Gastrocnemius medialis (tissue), 4 donors: ENCODE results near the gene NSD2.

Experiments
- POLR2A ChIP-seq, 2 donors: fragments of 450-650 bp; IDR thresholded peaks; one replicate each; pipeline ENCODE4 v1.6.1; 2017; ENCODE audit warnings: antibody characterized with exemption in 2 of 2, mild to moderate bottlenecking in 2 of 2, moderate library complexity in 2 of 2
- TF ChIP-seq, protein P1 (sequence below), 5 experiments: fragments of 450-650 bp in 3 of 5; fragments of 200-600 bp in 2 of 5; sonication (generic) in 2 of 5; IDR thresholded peaks in 4 of 5; conservative IDR thresholded peaks in 1 of 5; 1 replicate in 4 of 5; 2 replicates in 1 of 5; pipeline ENCODE4 v1.5.1; 2016 to 2019; ENCODE audit warnings: antibody characterized with exemption in 5 of 5, mild to moderate bottlenecking in 3 of 5, moderate library complexity in 3 of 5

DNA sequence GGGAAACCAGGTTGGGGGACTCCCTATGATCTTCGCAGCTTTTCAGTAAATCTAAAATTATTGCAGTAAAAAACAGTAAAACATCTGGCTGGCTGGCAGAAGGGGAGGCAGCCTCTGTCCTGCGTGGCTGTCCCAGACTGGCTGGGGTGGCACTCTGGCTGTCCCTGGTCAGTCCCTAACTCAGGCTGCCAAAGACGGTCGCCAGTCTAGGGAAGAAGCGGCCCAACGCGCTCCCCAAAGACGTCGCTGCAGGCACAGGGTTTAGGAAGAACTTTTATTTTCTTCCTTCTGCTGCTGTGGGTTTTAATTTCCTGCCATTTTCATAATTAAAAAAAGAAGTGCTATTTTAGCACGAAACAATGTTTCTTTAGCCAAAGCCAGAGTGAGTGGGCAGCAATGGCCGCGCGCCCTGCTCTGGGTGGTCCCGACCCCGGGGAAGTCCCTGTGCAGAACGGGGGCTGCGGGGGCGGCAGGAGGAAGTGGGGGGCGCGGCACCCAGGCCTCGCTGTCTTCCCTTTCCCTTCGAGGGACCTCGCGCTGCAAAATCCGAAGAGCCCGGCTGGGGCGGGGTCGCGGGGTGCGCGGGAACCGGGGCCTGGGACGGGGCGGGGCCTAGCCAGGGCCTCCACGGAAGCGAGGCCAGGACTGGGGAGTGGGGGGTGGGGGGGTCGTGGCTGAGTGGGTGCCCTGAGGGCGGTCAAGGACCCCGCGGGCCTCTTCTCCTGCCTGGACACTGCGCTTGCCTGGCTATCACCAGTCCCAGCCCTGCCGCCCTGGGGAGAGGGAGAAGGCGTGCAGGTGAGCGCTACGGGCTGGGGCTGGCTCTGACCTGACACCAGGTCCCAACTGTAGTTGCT lies 8.9 kb upstream of the NSD2 start:
- TF ChIP-seq, protein P1, sequence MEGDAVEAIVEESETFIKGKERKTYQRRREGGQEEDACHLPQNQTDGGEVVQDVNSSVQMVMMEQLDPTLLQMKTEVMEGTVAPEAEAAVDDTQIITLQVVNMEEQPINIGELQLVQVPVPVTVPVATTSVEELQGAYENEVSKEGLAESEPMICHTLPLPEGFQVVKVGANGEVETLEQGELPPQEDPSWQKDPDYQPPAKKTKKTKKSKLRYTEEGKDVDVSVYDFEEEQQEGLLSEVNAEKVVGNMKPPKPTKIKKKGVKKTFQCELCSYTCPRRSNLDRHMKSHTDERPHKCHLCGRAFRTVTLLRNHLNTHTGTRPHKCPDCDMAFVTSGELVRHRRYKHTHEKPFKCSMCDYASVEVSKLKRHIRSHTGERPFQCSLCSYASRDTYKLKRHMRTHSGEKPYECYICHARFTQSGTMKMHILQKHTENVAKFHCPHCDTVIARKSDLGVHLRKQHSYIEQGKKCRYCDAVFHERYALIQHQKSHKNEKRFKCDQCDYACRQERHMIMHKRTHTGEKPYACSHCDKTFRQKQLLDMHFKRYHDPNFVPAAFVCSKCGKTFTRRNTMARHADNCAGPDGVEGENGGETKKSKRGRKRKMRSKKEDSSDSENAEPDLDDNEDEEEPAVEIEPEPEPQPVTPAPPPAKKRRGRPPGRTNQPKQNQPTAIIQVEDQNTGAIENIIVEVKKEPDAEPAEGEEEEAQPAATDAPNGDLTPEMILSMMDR (IDR thresholded peaks at IDR 0.05 in 4 of 5, conservative IDR thresholded peaks at IDR 0.05 in 1 of 5) = no peak
- no peak for TF ChIP-seq POLR2A (IDR thresholded peaks at IDR 0.05)
